Endothelial cell of umbilical vein (primary cell): ENCODE measurements around the gene SHMT1. TPM values are rescaled to one million over a fixed set of nuclear protein-coding genes. Genes with fewer than 3 reads are reported as not detected.

Experiments
- BruUV-seq: library from RNA; stranded (reverse); fragments of 400-500 nt; replicated peaks from 2 replicates; lab custom pipeline; 2021; lab: Mats Ljungman, UMichigan
- CTCF ChIA-PET: fragments of 300-600, 350-600 bp; sonication (Branson Sonifier 250); formaldehyde crosslinking; loops from one replicate; lab custom pipeline; 2021; ENCODE audit warnings: antibody characterized with exemption, inconsistent platforms; lab: Charles Lee
- POLR2A ChIA-PET: fragments of 300-600, 350-600 bp; sonication (Branson Sonifier 250); formaldehyde crosslinking; loops from one replicate; lab custom pipeline; 2021; ENCODE audit warnings: antibody characterized with exemption, inconsistent platforms; lab: Charles Lee
- DNase-seq: peaks from one replicate; pipeline ENCODE4 v3.0.0-alpha.2; 2011; ENCODE audit warnings: low read depth, low spot score
- FAIRE-seq: peaks from 2 replicates; lab custom pipeline; 2011; peaks lifted over from hg19 to GRCh38; lab: Jason Lieb, UNC
- H2AFZ ChIP-seq: 2 replicates; pipeline ENCODE4 v1.6.0; 2012; ENCODE audit warnings: low read depth, low read length, control low read depth, inconsistent platforms
- H3K27ac ChIP-seq: 2 replicates; pipeline ENCODE4 v1.5.1; 2011; ENCODE audit warnings: low read depth, mild to moderate bottlenecking, control low read depth, low read length, moderate library complexity; ENCODE audit not compliant: insufficient read depth
- H3K27me3 ChIP-seq, 2 experiments: 2 replicates each; pipeline versions ENCODE4 v1.6.0 to v1.6.1; 2011; ENCODE audit warnings: low read length in 2 of 2, mixed read lengths in 1 of 2; ENCODE audit not compliant: control insufficient read depth in 2 of 2, insufficient read depth in 2 of 2
- H3K36me3 ChIP-seq, 2 experiments: 2 replicates in 1 of 2; 3 replicates in 1 of 2; pipeline ENCODE4 v1.5.1; 2011; ENCODE audit warnings: low read length in 2 of 2, mild to moderate bottlenecking in 1 of 2, moderate library complexity in 1 of 2; ENCODE audit not compliant: control insufficient read depth in 2 of 2, insufficient read depth in 2 of 2; ENCODE audit errors: extremely low read depth in 1 of 2
- H3K4me1 ChIP-seq: 3 replicates; pipeline ENCODE4 v1.5.1; 2011; ENCODE audit warnings: mild to moderate bottlenecking, low read length; ENCODE audit not compliant: control insufficient read depth, insufficient read depth; ENCODE audit errors: extremely low read depth
- H3K4me2 ChIP-seq: 2 replicates; pipeline ENCODE4 v1.6.1; 2011; ENCODE audit warnings: low read length, control low read depth, mixed read lengths; ENCODE audit not compliant: insufficient read depth
- H3K4me3 ChIP-seq, 3 experiments: fragments of 200-600 bp in 1 of 3; sonication (generic), shearing (Covaris generic) in 1 of 3; replicated peaks in 1 of 3; 2 replicates each; pipeline ENCODE4 v1.5.1; 2011 to 2016; ENCODE audit warnings: control low read depth in 3 of 3, low read length in 3 of 3, mild to moderate bottlenecking in 2 of 3, inconsistent platforms in 1 of 3, low read depth in 1 of 3, moderate library complexity in 1 of 3; ENCODE audit not compliant: insufficient read depth in 1 of 3
- H3K79me2 ChIP-seq: 2 replicates; pipeline ENCODE4 v1.6.0; 2012; ENCODE audit warnings: low read length, inconsistent platforms; ENCODE audit not compliant: control insufficient read depth, insufficient read depth
- H3K9ac ChIP-seq: replicated peaks from 2 replicates; pipeline ENCODE3; 2011; ENCODE audit warnings: low read length, control low read depth; ENCODE audit not compliant: insufficient read depth; ENCODE audit errors: extremely low read depth
- H3K9me1 ChIP-seq: replicated peaks from 3 replicates; pipeline ENCODE4 v1.6.0; 2011; ENCODE audit warnings: mild to moderate bottlenecking, low read length; ENCODE audit not compliant: control insufficient read depth, insufficient read depth; ENCODE audit errors: extremely low read depth
- H3K9me3 ChIP-seq: replicated peaks from 2 replicates; pipeline ENCODE4 v1.5.1; 2012; ENCODE audit warnings: low read length, inconsistent platforms; ENCODE audit not compliant: control insufficient read depth, insufficient read depth
- H4K20me1 ChIP-seq: replicated peaks from 2 replicates; pipeline ENCODE3; 2011; ENCODE audit warnings: mild to moderate bottlenecking, low read length; ENCODE audit not compliant: control insufficient read depth, insufficient read depth; ENCODE audit errors: extremely low read depth
- EZH2 ChIP-seq: IDR thresholded peaks from 2 replicates; pipeline ENCODE4 v1.6.1; 2012; ENCODE audit warnings: borderline replicate concordance, low read depth, mild to moderate bottlenecking, moderate library complexity, low read length, inconsistent platforms; ENCODE audit not compliant: severe bottlenecking
- FOS ChIP-seq: IDR thresholded peaks from 2 replicates; pipeline ENCODE4 v1.6.1; 2011; ENCODE audit warnings: mild to moderate bottlenecking, low read length, moderate library complexity, borderline replicate concordance; ENCODE audit not compliant: insufficient read depth
- GATA2 ChIP-seq: IDR thresholded peaks from 2 replicates; pipeline ENCODE4 v1.7.0; 2011; ENCODE audit warnings: low read depth, mild to moderate bottlenecking, moderate library complexity, mixed read lengths, low read length; ENCODE audit not compliant: insufficient read length, insufficient read depth
- JUN ChIP-seq: IDR thresholded peaks from 2 replicates; pipeline ENCODE4 v1.6.1; 2011; ENCODE audit warnings: borderline replicate concordance, low read depth; ENCODE audit not compliant: insufficient read length, insufficient read depth
- MYC ChIP-seq: IDR thresholded peaks from one replicate; pipeline ENCODE4 v1.6.1; 2011; ENCODE audit warnings: mild to moderate bottlenecking, low read depth, low read length
- POLR2A ChIP-seq: IDR thresholded peaks from 2 replicates; pipeline ENCODE4 v1.6.1; 2012; ENCODE audit warnings: low read depth, mild to moderate bottlenecking, control low read depth, low read length
- POLR2AphosphoS5 ChIP-seq: IDR thresholded peaks from 2 replicates; pipeline ENCODE4 v1.6.1; 2012; ENCODE audit warnings: low read depth, mild to moderate bottlenecking, control low read depth, low read length, moderate library complexity; ENCODE audit not compliant: insufficient read depth
- dilution Hi-C: fragments of 300-500 bp; cut with MboI; formaldehyde crosslinking; loops from one replicate; pipeline ENCODE4 v1.15.0; 2019; ENCODE audit warnings: low sequenced_read_pairs; ENCODE audit not compliant: extremely low pct_ligation_motif_present
- intact Hi-C: fragments of 100-400 bp; cut with micrococcal nuclease; formaldehyde crosslinking; loops from one replicate; pipeline ENCODE4 v1.10.0; 2022
- polyA plus RNA-seq, 4 experiments: library from polyadenylated mRNA; depleted of rRNA in 3 of 4; stranded (reverse) in 3 of 4; unstranded in 1 of 4; fragments of >200 nt; gene quantifications; 2 replicates each; pipeline versions ENCODE4 v1.2.1 to v1.2.3, GENCODE V29; 2011 to 2012; ENCODE audit warnings: missing spikeins in 1 of 4
- total RNA-seq: library from RNA; stranded (reverse); gene quantifications from 2 replicates; pipeline ENCODE4 v1.2.3, GENCODE V29; 2021
- TF ChIP-seq, protein P1 (sequence below), 2 donors: IDR thresholded peaks; 1 replicate in 1 of 2; 2 replicates in 1 of 2; pipeline ENCODE4 v1.5.1; 2011; ENCODE audit warnings: low read length in 2 of 2, mild to moderate bottlenecking in 2 of 2, moderate library complexity in 2 of 2, control low read depth in 1 of 2, inconsistent platforms in 1 of 2, low read depth in 1 of 2; ENCODE audit not compliant: insufficient read depth in 1 of 2; ENCODE audit errors: extremely low read depth in 1 of 2
- TF ChIP-seq, protein P2 (sequence below): IDR thresholded peaks from 2 replicates; pipeline ENCODE4 v1.6.1; 2011; ENCODE audit not compliant: insufficient read depth, insufficient read length

The SHMT1 gene
- total and polyA plus RNA-seq, 2 donors (not counting 3 experiments of a cell fraction or from before 2014, with no cell fraction given) = 18.9 to 27.6 TPM

DNA sequence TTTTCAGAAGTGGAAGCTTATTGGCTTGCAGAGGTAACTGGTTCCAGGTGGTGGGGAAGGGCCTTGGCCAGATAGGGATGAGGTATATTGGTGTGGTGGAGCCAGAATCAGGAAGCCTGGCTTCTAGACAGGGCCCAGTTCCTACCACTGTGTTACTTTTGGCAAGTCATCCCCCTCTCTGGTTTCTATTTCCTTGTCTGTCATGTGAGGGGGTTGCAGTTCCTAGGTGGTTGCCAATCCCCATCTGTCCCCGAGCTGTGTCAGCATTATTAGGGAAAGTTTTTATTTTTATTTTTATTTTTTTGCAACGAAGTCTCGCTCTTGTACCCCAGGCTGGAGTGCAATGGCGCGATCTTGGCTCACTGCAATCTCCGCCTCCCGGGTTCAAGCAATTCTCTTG lies 45.2 kb downstream of the SHMT1 start:
- peaks cover 0 to 20% of the 10 kb centered on the region in 2 experiments for H3K36me3 ChIP-seq
- ChIA-PET POLR2A (no interaction called here), CTCF (interaction anchor here (1.9 kb wide), 1 partner anchor 15 kb away, joined by 4 read pairs; no protein-coding TSS in a partner anchor)
- peak overlapping the region; percentile 6 for H3K4me2 ChIP-seq
- peaks cover 24% of the 10 kb centered on the region for H3K4me1 ChIP-seq
- no peak overlapping the region for H3K27ac ChIP-seq
- H2AFZ ChIP-seq = no peak overlapping the region
- intact Hi-C loops (no loop called here), dilution Hi-C loops (no loop called here)
- no peak overlapping the region for H3K4me3 ChIP-seq
- no TSS peak for BruUV-seq
- no peaks in the 10 kb centered on the region for H4K20me1 ChIP-seq
- no peak for DNase-seq
- no peaks in the 10 kb centered on the region for H3K27me3 ChIP-seq
- no peak overlapping the region for H3K9ac ChIP-seq
- FAIRE-seq = no peak
- TF ChIP-seq GATA2 = no peak
- TF ChIP-seq POLR2A = no peak
- TF ChIP-seq JUN = no peak
- H3K9me1 ChIP-seq = no peaks in the 10 kb centered on the region
- H3K9me3 ChIP-seq = no peaks in the 10 kb centered on the region
- peaks cover 63% of the 10 kb centered on the region for H3K79me2 ChIP-seq

DNA sequence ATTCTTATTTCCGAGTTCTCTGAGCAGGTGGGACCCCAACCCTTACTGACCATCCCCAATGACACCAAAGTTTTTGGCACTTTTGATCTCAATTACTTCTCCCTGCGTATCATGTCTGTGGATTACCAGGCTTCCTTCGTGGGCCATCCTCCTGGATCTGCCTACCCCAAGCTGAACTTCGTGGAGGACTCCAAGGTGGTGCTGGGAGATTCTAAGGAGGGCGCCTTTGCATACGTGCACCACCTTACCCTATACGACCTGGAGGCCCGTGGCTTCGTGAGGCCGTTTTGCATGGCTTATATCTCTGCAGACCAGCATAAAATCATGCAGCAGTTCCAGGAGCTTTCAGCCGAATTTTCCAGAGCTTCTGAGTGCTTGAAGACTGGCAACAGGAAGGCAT lies 47.4 kb downstream of the SHMT1 start:
- no peak for DNase-seq
- Histone ChIP-seq H3K4me1 (peaks cover 26% of the 10 kb centered on the region), H3K27ac (peak overlapping the region; percentile 83), H2AFZ (no peak overlapping the region), H3K4me2 (peak overlapping the region; percentile 86), H3K79me2 (peaks cover 79% of the 10 kb centered on the region), H3K9ac (peak overlapping the region; percentile 95), H4K20me1 (no peaks in the 10 kb centered on the region), H3K36me3 (peaks cover 0 to 11% of the 10 kb centered on the region in 2 experiments), H3K4me3 (peak overlapping the region; percentile 26 to 80 (median 72)), H3K27me3 (no peaks in the 10 kb centered on the region), H3K9me3 (no peaks in the 10 kb centered on the region), H3K9me1 (no peaks in the 10 kb centered on the region)
- TF ChIP-seq, protein P1, sequence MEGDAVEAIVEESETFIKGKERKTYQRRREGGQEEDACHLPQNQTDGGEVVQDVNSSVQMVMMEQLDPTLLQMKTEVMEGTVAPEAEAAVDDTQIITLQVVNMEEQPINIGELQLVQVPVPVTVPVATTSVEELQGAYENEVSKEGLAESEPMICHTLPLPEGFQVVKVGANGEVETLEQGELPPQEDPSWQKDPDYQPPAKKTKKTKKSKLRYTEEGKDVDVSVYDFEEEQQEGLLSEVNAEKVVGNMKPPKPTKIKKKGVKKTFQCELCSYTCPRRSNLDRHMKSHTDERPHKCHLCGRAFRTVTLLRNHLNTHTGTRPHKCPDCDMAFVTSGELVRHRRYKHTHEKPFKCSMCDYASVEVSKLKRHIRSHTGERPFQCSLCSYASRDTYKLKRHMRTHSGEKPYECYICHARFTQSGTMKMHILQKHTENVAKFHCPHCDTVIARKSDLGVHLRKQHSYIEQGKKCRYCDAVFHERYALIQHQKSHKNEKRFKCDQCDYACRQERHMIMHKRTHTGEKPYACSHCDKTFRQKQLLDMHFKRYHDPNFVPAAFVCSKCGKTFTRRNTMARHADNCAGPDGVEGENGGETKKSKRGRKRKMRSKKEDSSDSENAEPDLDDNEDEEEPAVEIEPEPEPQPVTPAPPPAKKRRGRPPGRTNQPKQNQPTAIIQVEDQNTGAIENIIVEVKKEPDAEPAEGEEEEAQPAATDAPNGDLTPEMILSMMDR (IDR thresholded peaks at IDR 0.05; ENCODE audit: extremely low read depth in 1 of 2, insufficient read depth in 1 of 2, low read depth in 1 of 2, low read length in 2 of 2) = no peak
- TF ChIP-seq GATA2 (no peak), FOS (no peak), JUN (no peak), MYC (no peak), POLR2A (no peak), EZH2 (no peak), POLR2AphosphoS5 (no peak)
- TF ChIP-seq, protein P2, sequence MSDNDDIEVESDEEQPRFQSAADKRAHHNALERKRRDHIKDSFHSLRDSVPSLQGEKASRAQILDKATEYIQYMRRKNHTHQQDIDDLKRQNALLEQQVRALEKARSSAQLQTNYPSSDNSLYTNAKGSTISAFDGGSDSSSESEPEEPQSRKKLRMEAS = no peak
- dilution Hi-C loops (no loop called here), intact Hi-C loops (loop anchor here (1.0 to 2.0 kb wide), 4 partner anchors 15 to 91 kb away; partner anchors contain the start of genes LLGL1 and MIEF2)
- ChIA-PET CTCF (no interaction called here), POLR2A (no interaction called here)
- no peak for FAIRE-seq
- no TSS peak for BruUV-seq
